ENCODE measurements around the gene SNX25.
A peak's percentile ranks its signal among the peaks of the same experiment; 100 is the strongest.

SNX25 gene

GRCh38 chr4:185224597-185224996, 15.2 kb downstream of the SNX25 start:
- H3K79me2 ChIP-seq (ENCODE audit: insufficient read depth, low read length) = peaks cover 83% of the 10 kb centered on the region
- no peak overlapping the region for H2AFZ ChIP-seq (ENCODE audit: low read length)
- no peak overlapping the region for H3K4me2 ChIP-seq (ENCODE audit: low read length)
- peaks cover 20% of the 10 kb centered on the region for H3K36me3 ChIP-seq (ENCODE audit: insufficient read depth, low read length)
- H3K27ac ChIP-seq (ENCODE audit: low read depth, low read length, poor library complexity, severe bottlenecking) = no peak overlapping the region
- no peaks in the 10 kb centered on the region for H3K9me2 ChIP-seq (ENCODE audit: low read depth, low read length)
- no peaks in the 10 kb centered on the region for H3K9me3 ChIP-seq (ENCODE audit: low read length)
- H3K4me3 ChIP-seq (ENCODE audit: low read depth, low read length, poor library complexity, severe bottlenecking) = no peak overlapping the region
- H3K4me1 ChIP-seq (ENCODE audit: insufficient read depth, low read length, severe bottlenecking) = peaks cover 45% of the 10 kb centered on the region
- H4K20me1 ChIP-seq (ENCODE audit: insufficient read depth, low read length) = no peaks in the 10 kb centered on the region
- no peak for TF ChIP-seq EZH2 (IDR thresholded peaks at IDR 0.05; ENCODE audit: borderline replicate concordance, low read length)
- no peak for TF ChIP-seq CTCF (IDR thresholded peaks at IDR 0.05; ENCODE audit: low read length)
- H3K27me3 ChIP-seq (ENCODE audit: insufficient read depth, low read length) = no peaks in the 10 kb centered on the region
- no peak overlapping the region for H3K9ac ChIP-seq (ENCODE audit: low read length)
- H3F3A ChIP-seq (ENCODE audit: insufficient read depth, low read length) = peaks cover 4% of the 10 kb centered on the region; the same call in 1 of the 2 replicates

- no peaks in the 10 kb centered on the region for H4K20me1 ChIP-seq (ENCODE audit: insufficient read depth, low read length)
These were observed 16.5 kb downstream of the SNX25 start for GRCh38 chr4:185225940-185226339.

GRCh38 chr4:185227131-185227551, 17.7 kb downstream of the SNX25 start:
- TF ChIP-seq EZH2 (IDR thresholded peaks at IDR 0.05; ENCODE audit: borderline replicate concordance, low read length) = no peak
- no peak for TF ChIP-seq CTCF (IDR thresholded peaks at IDR 0.05; ENCODE audit: low read length)
- H3K79me2 ChIP-seq (ENCODE audit: insufficient read depth, low read length) = peaks cover 83% of the 10 kb centered on the region
- peaks cover 9% of the 10 kb centered on the region for H3K36me3 ChIP-seq (ENCODE audit: insufficient read depth, low read length)

More at GRCh38 chr4:185225940-185226339, 16.5 kb downstream of the SNX25 start:
- no peaks in the 10 kb centered on the region for H3K9me2 ChIP-seq (ENCODE audit: low read depth, low read length)
- H3K79me2 ChIP-seq (ENCODE audit: insufficient read depth, low read length) = peaks cover 86% of the 10 kb centered on the region
- H3K9ac ChIP-seq (ENCODE audit: low read length) = no peak overlapping the region
- no peak overlapping the region for H2AFZ ChIP-seq (ENCODE audit: low read length)
- TF ChIP-seq EZH2 (IDR thresholded peaks at IDR 0.05; ENCODE audit: borderline replicate concordance, low read length) (no peak), CTCF (IDR thresholded peaks at IDR 0.05; ENCODE audit: low read length) (no peak)
- H3K27me3 ChIP-seq (ENCODE audit: insufficient read depth, low read length) = no peaks in the 10 kb centered on the region
- peaks cover 35% of the 10 kb centered on the region for H3K4me1 ChIP-seq (ENCODE audit: insufficient read depth, low read length, severe bottlenecking)
- H3F3A ChIP-seq (ENCODE audit: insufficient read depth, low read length) = no peaks in the 10 kb centered on the region
- no peak overlapping the region for H3K4me2 ChIP-seq (ENCODE audit: low read length)
- H3K27ac ChIP-seq (ENCODE audit: low read depth, low read length, poor library complexity, severe bottlenecking) = peak overlapping the region; percentile 20
- no peaks in the 10 kb centered on the region for H3K9me3 ChIP-seq (ENCODE audit: low read length)
- H3K36me3 ChIP-seq (ENCODE audit: insufficient read depth, low read length) = peaks cover 20% of the 10 kb centered on the region
- no peak overlapping the region for H3K4me3 ChIP-seq (ENCODE audit: low read depth, low read length, poor library complexity, severe bottlenecking)

More at GRCh38 chr4:185227131-185227551, 17.7 kb downstream of the SNX25 start:
- no peaks in the 10 kb centered on the region for H3K27me3 ChIP-seq (ENCODE audit: insufficient read depth, low read length)
- no peaks in the 10 kb centered on the region for H3K9me2 ChIP-seq (ENCODE audit: low read depth, low read length)
- no peaks in the 10 kb centered on the region for H4K20me1 ChIP-seq (ENCODE audit: insufficient read depth, low read length)
- no peak overlapping the region; the same call in 1 of the 2 replicates for H3K4me2 ChIP-seq (ENCODE audit: low read length)
- no peak overlapping the region for H3K9ac ChIP-seq (ENCODE audit: low read length)
- H2AFZ ChIP-seq (ENCODE audit: low read length) = no peak overlapping the region
- peaks cover 35% of the 10 kb centered on the region for H3K4me1 ChIP-seq (ENCODE audit: insufficient read depth, low read length, severe bottlenecking)
- no peaks in the 10 kb centered on the region for H3F3A ChIP-seq (ENCODE audit: insufficient read depth, low read length)
- no peak overlapping the region for H3K27ac ChIP-seq (ENCODE audit: low read depth, low read length, poor library complexity, severe bottlenecking)
- no peak overlapping the region for H3K4me3 ChIP-seq (ENCODE audit: low read depth, low read length, poor library complexity, severe bottlenecking)
- H3K9me3 ChIP-seq (ENCODE audit: low read length) = no peaks in the 10 kb centered on the region
